ENCODE measurements around the gene RECQL. TPM values are rescaled to one million over a fixed set of nuclear protein-coding genes. Genes with fewer than 3 reads are reported as not detected.

Gene RECQL
- total and polyA plus RNA-seq, 2 of the 4 experiments (the other 2 are of a cell fraction) = 29.4 to 67.0 TPM

DNA sequence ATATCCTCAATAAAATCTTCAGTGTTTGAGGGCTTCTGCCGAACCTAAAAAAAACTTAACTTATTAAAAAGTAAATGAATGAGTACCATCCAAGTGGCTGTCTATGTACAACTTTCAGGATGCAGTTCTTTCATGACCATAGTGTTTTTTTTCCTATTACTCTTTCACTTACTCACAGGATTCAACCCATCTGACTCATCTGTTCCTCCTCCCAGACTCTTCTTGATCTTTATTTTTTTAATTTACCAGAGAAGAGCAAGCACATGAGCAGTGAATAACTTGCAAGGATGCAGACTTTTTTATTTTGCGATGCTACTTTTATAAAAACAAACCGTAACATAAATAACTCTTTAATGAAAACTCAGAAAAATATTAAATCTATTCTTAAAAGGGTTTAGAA lies 24.5 kb downstream of the RECQL start:
- Histone ChIP-seq H3K4ac (ENCODE audit: low read depth, low read length) (no peak overlapping the region), H2BK5ac (ENCODE audit: low read depth, low read length, poor library complexity, severe bottlenecking) (no peak overlapping the region), H3K18ac (ENCODE audit: low read depth, low read length) (no peak overlapping the region), H2AK9ac (replicated peaks; ENCODE audit: low read depth, low read length, poor library complexity) (no peak overlapping the region), H3K4me3 (ENCODE audit: insufficient read depth, low read depth, low read length) (no peak overlapping the region), H3K56ac (ENCODE audit: extremely low read depth, insufficient read depth, low read length) (no peak overlapping the region), H2BK15ac (ENCODE audit: low read depth, low read length) (no peak overlapping the region), H2AFZ (replicated peaks; ENCODE audit: low read length, poor library complexity) (no peak overlapping the region), H4K5ac (ENCODE audit: low read depth, low read length) (no peak overlapping the region), H3K14ac (replicated peaks; ENCODE audit: low read depth, low read length) (no peak overlapping the region), H2AK5ac (ENCODE audit: low read depth, low read length) (no peak overlapping the region), H4K20me1 (ENCODE audit: insufficient read depth, low read length) (no peaks in the 10 kb centered on the region; the same call in 1 of the 2 replicates), H2BK120ac (ENCODE audit: low read depth, low read length) (no peak overlapping the region), H3K4me1 (ENCODE audit: control insufficient read depth, insufficient read depth, low read length) (no peaks in the 10 kb centered on the region), H3K4me2 (ENCODE audit: low read depth, low read length) (no peak overlapping the region), H3K9me3 (ENCODE audit: control insufficient read depth, insufficient read depth, low read length) (no peaks in the 10 kb centered on the region), H3K27me3 (ENCODE audit: control insufficient read depth, insufficient read depth, low read length) (no peaks in the 10 kb centered on the region), H3K23ac (ENCODE audit: low read depth, low read length) (no peak overlapping the region), H3K27ac (ENCODE audit: insufficient read depth, low read length) (no peak overlapping the region), H3K9me1 (ENCODE audit: insufficient read depth, low read length) (no peaks in the 10 kb centered on the region), H4K91ac (ENCODE audit: insufficient read depth, low read depth, low read length) (no peak overlapping the region), H4K8ac (ENCODE audit: low read depth in 2 of 2, low read length in 2 of 2) (no peak overlapping the region), H3K36me3 (ENCODE audit: control insufficient read depth, insufficient read depth, low read length) (peaks cover 29% of the 10 kb centered on the region), H3K79me1 (ENCODE audit: low read depth in 1 of 2, low read length in 2 of 2) (peaks cover 4 to 8% of the 10 kb centered on the region in 2 experiments; a peak in 2 of 4 replicates), H2BK20ac (ENCODE audit: low read depth, low read length) (no peak overlapping the region), H3K9ac (ENCODE audit: low read depth, low read length) (no peak overlapping the region)
- CTCF ChIA-PET = interaction anchor here (0.6 kb wide), 1 partner anchor 221 kb away, joined by 4 read pairs; no protein-coding TSS in a partner anchor
- 100% methylated on average over 1 of the region's 3 CpGs; no CpG with 5 or more reads in 1 of the 2 experiments for WGBS, 2 experiments (ENCODE audit: extremely low coverage in 2 of 2, insufficient read length in 1 of 2)
- intact Hi-C loops (cut with micrococcal nuclease) (no loop called here), dilution Hi-C loops (cut with HindIII; ENCODE audit: low sequenced_read_pairs, unreplicated experiment) (no loop called here), in situ Hi-C loops (cut with MboI; ENCODE audit: low sequenced_read_pairs) (no loop called here)
- BruUV-seq (replicated peaks) = no TSS peak
- DNase-seq = peak; percentile 84
- ATAC-seq (ENCODE audit: low read depth) = peak; percentile 88
- POLR2A ChIA-PET (ENCODE audit: unreplicated experiment) = no interaction called here
- TF ChIP-seq BHLHE40 (IDR thresholded peaks at IDR 0.05; ENCODE audit: low read depth, low read length) (peak; percentile 98), USF2 (IDR thresholded peaks at IDR 0.05; ENCODE audit: low read depth, low read length) (peak; percentile 66), FOS (IDR thresholded peaks at IDR 0.05; ENCODE audit: low read depth, low read length) (peak; percentile 20; the same call in 1 of the 2 replicates), MXI1 (IDR thresholded peaks at IDR 0.05; ENCODE audit: borderline replicate concordance, low read depth, low read length) (no peak)
